Jurkat, Clone E6-1 (cell line): ENCODE data around the gene PEX26.
"Not testable (repeated sequence)": the region's sequence is repeated elsewhere in the genome, so short reads cannot be mapped to it uniquely, and the experiment has no call there.

Experiments used
- DNase-seq: peaks from one replicate; pipeline ENCODE4 v3.0.0-alpha.2; 2011; ENCODE audit warnings: low read depth, low spot score
- H3K4me3 ChIP-seq: 2 replicates; pipeline ENCODE4 v1.5.1; 2011; ENCODE audit warnings: mild to moderate bottlenecking, low read length, control low read depth, moderate library complexity

PEX26 gene

DNA sequence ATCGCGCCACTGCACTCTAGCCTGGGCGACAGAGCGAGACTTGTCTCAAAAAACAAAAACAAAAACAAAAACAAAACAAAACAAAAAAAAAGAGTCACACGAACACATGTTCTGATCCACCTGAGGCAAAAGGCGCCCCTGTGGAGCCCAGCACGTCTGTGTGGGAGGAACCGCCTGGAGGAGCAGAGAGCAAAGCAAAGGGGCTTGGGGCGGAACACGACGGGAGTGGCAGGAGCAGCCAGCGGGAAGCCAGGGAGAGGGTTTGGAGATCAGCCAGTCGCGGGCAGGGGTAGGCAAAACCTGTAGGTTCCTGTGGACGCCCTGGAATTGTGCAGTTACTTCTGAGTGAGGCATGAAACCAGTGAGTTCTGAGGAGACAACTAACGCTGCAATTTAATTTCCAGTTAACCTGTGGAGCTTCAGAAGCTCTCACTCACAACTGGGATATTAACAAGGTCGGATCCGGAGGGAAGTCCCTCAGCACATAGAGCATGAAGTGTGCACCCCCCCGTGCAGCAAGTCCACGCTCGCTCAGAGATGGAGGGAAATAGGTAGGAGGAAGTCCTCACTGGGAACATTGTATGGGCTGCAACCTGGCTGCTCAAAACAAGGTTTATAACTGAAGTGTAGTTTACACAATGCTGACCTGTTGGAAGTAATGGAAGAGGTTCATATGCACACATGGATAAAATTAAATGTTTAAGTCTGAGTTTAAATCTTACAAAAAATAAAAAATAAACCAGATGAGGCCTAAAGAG is 59.0 kb downstream of the PEX26 start:
- H3K4me3 ChIP-seq = no peak overlapping the region
- no peak for DNase-seq

GRCh38 chr22:18141004-18141403 is 63.2 kb downstream of the PEX26 start:
- H3K4me3 ChIP-seq, DNase-seq: not testable (repeated sequence)

DNA sequence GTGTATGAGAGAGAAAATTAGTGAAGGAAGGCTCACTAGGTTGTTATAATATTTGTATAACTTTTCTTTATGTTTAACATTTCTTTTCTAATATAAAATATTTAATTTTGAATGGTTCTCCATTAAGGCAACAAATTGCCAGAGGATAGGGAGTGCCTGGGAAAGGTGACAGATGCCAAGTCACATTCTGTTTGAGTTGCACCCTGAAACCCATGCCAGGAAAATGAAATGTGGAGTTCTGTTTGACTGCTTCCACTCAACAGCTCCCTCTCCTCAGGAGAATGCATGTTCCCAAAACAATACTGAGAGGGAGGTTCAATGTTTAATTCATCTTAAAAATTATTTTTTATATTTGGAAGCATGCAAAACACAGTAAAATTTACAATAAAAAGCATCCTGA is 66.3 kb downstream of the PEX26 start:
- no peak for DNase-seq
- H3K4me3 ChIP-seq = no peak overlapping the region

GRCh38 chr22:18145676-18146388 is 68.0 kb downstream of the PEX26 start:
- DNase-seq = no peak
- no peak overlapping the region for H3K4me3 ChIP-seq

DNA sequence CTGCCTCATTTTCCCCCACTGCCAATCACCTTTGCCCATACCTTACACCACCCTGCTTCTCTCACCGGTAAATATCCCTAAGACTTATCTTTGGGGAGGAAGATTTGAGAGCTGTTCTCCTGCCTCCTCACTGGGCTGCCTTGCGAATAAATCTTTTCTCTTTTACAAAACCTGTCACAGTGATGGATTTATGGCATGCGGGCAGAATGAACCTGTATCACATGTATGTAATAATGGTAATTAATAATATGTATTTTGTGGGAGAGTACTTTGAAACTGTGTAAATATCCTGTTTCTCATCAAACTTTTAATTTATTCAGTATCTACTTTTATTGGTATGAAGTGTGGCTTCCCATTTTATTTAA is 68.6 kb downstream of the PEX26 start:
- DNase-seq = no peak
- no peak overlapping the region for H3K4me3 ChIP-seq

DNA sequence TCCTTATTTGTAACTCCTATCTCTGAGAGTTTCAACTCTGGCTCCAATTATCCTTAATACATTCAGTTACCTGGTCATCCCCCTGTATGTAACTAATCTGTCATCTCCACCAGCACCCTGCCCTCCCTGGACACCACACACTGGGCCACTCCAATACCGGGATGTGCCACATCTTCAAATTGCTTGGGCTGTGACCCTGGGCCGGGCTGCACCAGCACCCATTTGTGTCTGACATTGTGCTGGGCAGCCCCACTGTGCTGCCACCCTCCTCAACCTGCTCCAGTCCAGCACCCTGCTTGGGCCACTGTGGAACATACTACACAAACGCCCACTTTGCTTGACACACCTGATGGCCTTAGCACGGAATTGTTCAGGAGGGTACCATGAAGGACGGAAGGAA is 70.0 kb downstream of the PEX26 start:
- no peak for DNase-seq
- no peak overlapping the region for H3K4me3 ChIP-seq

- H3K4me3 ChIP-seq = no peak overlapping the region
- no peak for DNase-seq
These were observed 70.6 kb downstream of the PEX26 start for GRCh38 chr22:18148293-18148965.

DNA sequence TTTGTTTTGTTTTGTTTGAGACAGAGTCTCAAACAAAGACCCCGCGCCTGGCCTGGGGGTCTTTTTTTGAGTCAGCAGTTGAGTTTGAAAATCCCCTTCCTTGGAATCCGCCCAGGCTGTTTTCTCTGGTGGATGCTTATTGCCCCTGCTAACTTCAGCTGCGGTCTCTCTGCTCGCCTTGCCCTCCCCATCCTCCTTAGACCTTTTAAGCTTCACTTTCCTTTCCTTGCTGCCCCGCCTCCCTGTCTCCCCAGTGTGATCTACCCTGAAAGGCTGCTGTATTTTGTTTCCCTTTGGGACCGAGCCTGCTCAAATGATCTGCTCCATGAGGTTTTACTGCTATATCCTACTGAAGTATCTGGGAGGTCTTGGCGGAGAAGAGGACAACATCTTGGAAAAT is 74.7 kb downstream of the PEX26 start:
- H3K4me3 ChIP-seq = no peak overlapping the region
- DNase-seq = no peak

DNA sequence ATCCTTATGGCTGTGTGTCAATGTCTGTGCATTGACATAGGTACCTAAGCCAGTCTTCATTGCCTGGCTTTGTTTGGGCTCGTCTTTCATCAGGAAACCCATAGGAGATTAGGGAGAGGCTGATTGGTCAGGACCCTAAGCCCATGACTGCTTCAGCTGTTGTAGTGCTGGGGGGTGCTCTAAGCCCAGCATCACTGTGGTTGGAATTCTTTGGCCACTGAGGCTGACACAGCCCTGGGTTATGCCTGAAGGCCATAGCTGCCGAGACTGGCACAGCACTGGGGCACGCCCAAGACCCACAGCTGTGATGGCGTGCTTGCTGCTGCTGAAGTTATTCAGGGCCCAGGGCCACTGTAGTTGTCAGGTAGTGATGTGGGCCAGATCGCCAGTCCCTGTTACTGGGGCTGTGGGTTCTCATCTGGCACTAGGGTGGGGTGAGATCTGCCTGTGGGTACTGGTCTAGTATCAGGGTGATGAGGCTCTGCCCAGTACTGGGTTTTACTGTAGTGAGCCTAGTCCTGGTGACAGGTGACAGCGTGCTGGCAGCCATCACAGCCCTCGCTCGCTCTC is 77.1 kb downstream of the PEX26 start:
- no peak overlapping the region for H3K4me3 ChIP-seq
- no peak for DNase-seq
